ENCODE measurements around the gene RTL10.

DNA sequence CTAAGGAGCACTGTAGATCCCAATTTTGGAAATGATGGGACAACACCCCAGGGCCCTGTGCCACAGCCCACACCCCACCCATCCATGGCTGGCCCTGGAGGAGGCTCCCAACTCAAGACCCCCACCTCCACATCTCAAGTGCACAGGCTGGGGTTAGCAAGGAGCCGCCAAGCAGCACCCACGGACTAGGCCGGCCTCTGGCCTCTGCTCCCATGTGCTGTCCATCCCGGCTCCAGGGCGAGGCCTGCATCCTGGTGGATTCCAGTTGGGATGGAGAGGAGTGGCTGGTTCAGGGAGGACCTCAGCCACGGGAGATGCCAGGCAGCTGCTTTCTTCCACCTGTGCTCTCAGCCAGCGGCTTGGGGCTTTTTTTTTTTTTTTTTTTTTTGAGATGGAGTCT is 43.5 kb upstream of the RTL10 start:
- TF ChIP-seq CTCF (IDR thresholded peaks at IDR 0.05) (no peak), EZH2 (IDR thresholded peaks at IDR 0.05; ENCODE audit: borderline replicate concordance, insufficient read depth, low read depth, low read length, poor library complexity, severe bottlenecking) (no peak)

Measured in B cell (primary cell).